OCI-LY1 (cell line): ENCODE results near the gene TBC1D5.

Experiments
- CTCF ChIP-seq: fragments of 200-600 bp; sonication (generic), shearing (Covaris generic); IDR thresholded peaks from 2 replicates; pipeline ENCODE4 v1.5.1; 2017; ENCODE audit warnings: mild to moderate bottlenecking, antibody characterized with exemption, low read length, moderate library complexity, mixed read lengths
- EZH2 ChIP-seq: fragments of 200-600 bp; sonication (generic), shearing (Covaris generic); IDR thresholded peaks from 2 replicates; pipeline ENCODE4 v1.8.0; 2017; ENCODE audit warnings: borderline replicate concordance, mixed run types, mild to moderate bottlenecking, antibody characterized with exemption, low read length, moderate library complexity, mixed read lengths

- TF ChIP-seq CTCF: no peak
- TF ChIP-seq EZH2: no peak
Measured at GRCh38 chr3:17154221-17154620, 588.2 kb downstream of the TBC1D5 start.
